HG03135 (cell line): ENCODE data around the gene PNPO.
"Not testable (repeated sequence)": the region's sequence is repeated elsewhere in the genome, so short reads cannot be mapped to it uniquely, and the experiment has no call there.

Source experiments
- ATAC-seq: cut with Tn5 transposase; IDR thresholded peaks from one replicate; pipeline ENCODE4 v1.9.1; 2021; ENCODE audit warnings: mild to moderate bottlenecking, moderate library complexity; ENCODE audit not compliant: unreplicated experiment

PNPO gene

GRCh38 chr17:47917581-47917980 is 23.8 kb upstream of the PNPO start:
- ATAC-seq, result no peak

- ATAC-seq, result no peak
Observed at GRCh38 chr17:47918006-47918405, 23.4 kb upstream of the PNPO start.

GRCh38 chr17:47918991-47919390 is 22.4 kb upstream of the PNPO start:
- no peak for ATAC-seq

- ATAC-seq, result not testable (repeated sequence)
Observed at GRCh38 chr17:47919889-47920288, 21.5 kb upstream of the PNPO start.

GRCh38 chr17:47924785-47925677 is 16.3 kb upstream of the PNPO start:
- ATAC-seq, result no peak

GRCh38 chr17:47925678-47925988 is 15.7 kb upstream of the PNPO start:
- ATAC-seq, result no peak

GRCh38 chr17:47927821-47928400 is 13.5 kb upstream of the PNPO start:
- no peak for ATAC-seq

GRCh38 chr17:47928415-47928814 is 13.0 kb upstream of the PNPO start:
- ATAC-seq, result no peak

- ATAC-seq, result no peak
Observed at GRCh38 chr17:47929218-47930000, 12.0 kb upstream of the PNPO start.

GRCh38 chr17:47931848-47932247 is 9.5 kb upstream of the PNPO start:
- ATAC-seq, result no peak

GRCh38 chr17:47934856-47935255 is 6.5 kb upstream of the PNPO start:
- no peak for ATAC-seq

GRCh38 chr17:47935468-47935867 is 5.9 kb upstream of the PNPO start:
- ATAC-seq, result not testable (repeated sequence)

GRCh38 chr17:47935961-47936360 is 5.4 kb upstream of the PNPO start:
- ATAC-seq, result no peak

GRCh38 chr17:47937941-47938340 is 3.4 kb upstream of the PNPO start:
- no peak for ATAC-seq

- ATAC-seq, result no peak
Observed at GRCh38 chr17:47942096-47942510, 732 bp downstream of the PNPO start.

GRCh38 chr17:47942568-47942967 is 1.2 kb downstream of the PNPO start:
- ATAC-seq, result no peak

- no peak for ATAC-seq
Observed at GRCh38 chr17:47945080-47945479, 3.7 kb downstream of the PNPO start.

GRCh38 chr17:47945529-47946508 is 4.4 kb downstream of the PNPO start:
- ATAC-seq, result no peak

- ATAC-seq, result no peak
Observed at GRCh38 chr17:47946516-47946915, 5.1 kb downstream of the PNPO start.

GRCh38 chr17:47946929-47947397 is 5.6 kb downstream of the PNPO start:
- no peak for ATAC-seq
